SJSA1 (cell line): ENCODE measurements around the gene MRPL14. TPM values are rescaled to one million over a fixed set of nuclear protein-coding genes. Genes with fewer than 3 reads are reported as not detected.

ENCODE experiments used
- DNase-seq, 2 experiments: peaks; one replicate each; pipeline ENCODE4 v3.0.0-alpha.2; 2015 to 2020; ENCODE audit warnings: low spot score in 2 of 2, low read depth in 1 of 2
- H3K27ac ChIP-seq: fragments of 250-450 bp; sonication (Bioruptor Pico); 2 replicates; pipeline ENCODE4 v1.5.1; 2020; ENCODE audit warnings: mild to moderate bottlenecking, moderate library complexity
- H3K27me3 ChIP-seq: fragments of 250-450 bp; sonication (Bioruptor Pico); replicated peaks from 2 replicates; pipeline ENCODE4 v1.5.1; 2020; ENCODE audit warnings: mild to moderate bottlenecking, moderate library complexity
- H3K36me3 ChIP-seq: fragments of 250-450 bp; sonication (Bioruptor Pico); 2 replicates; pipeline ENCODE4 v1.5.1; 2020; ENCODE audit warnings: mild to moderate bottlenecking
- H3K4me1 ChIP-seq: fragments of 250-450 bp; sonication (Bioruptor Pico); replicated peaks from 2 replicates; pipeline ENCODE4 v1.6.1; 2021; ENCODE audit warnings: mild to moderate bottlenecking
- H3K4me3 ChIP-seq: fragments of 250-450 bp; sonication (Bioruptor Pico); 2 replicates; pipeline ENCODE4 v1.5.1; 2020; ENCODE audit warnings: mild to moderate bottlenecking
- H3K9me3 ChIP-seq: fragments of 250-450 bp; sonication (Bioruptor Pico); replicated peaks from 2 replicates; pipeline ENCODE4 v1.5.1; 2020; ENCODE audit warnings: mild to moderate bottlenecking
- total RNA-seq: library from RNA; depleted of rRNA; stranded (reverse); fragments of >200 nt; shearing (Covaris generic); gene quantifications from 2 replicates; pipeline ENCODE4 v1.2.3, GENCODE V29; 2014

Gene MRPL14
- total RNA-seq, 1 experiment from 2014 or later = 67.0 TPM

- no peak within 1 kb of the TSS for H3K4me3 ChIP-seq
- H3K27me3 ChIP-seq = no peaks in the 10 kb centered on the region
- no peak for DNase-seq
- H3K27ac ChIP-seq = no peak within 1 kb of the TSS
- no peaks in the 10 kb centered on the region for H3K9me3 ChIP-seq
- no peaks in the 10 kb centered on the region for H3K36me3 ChIP-seq
- H3K4me1 ChIP-seq = peaks cover 27% of the 10 kb centered on the region
Measured at GRCh38 chr6:44158770-44159228, 31.5 kb upstream of the MRPL14 start, which contains the start of gene CAPN11. Gene CAPN11 (plus strand): TSS chr6:44158820. CDS start chr6:44158849, 29 bp downstream.

GRCh38 chr6:44157152-44157521, 29.9 kb upstream of the MRPL14 start:
- Histone ChIP-seq H3K36me3 (no peaks in the 10 kb centered on the region), H3K4me1 (peaks cover 10% of the 10 kb centered on the region), H3K4me3 (no peak overlapping the region)

DNA sequence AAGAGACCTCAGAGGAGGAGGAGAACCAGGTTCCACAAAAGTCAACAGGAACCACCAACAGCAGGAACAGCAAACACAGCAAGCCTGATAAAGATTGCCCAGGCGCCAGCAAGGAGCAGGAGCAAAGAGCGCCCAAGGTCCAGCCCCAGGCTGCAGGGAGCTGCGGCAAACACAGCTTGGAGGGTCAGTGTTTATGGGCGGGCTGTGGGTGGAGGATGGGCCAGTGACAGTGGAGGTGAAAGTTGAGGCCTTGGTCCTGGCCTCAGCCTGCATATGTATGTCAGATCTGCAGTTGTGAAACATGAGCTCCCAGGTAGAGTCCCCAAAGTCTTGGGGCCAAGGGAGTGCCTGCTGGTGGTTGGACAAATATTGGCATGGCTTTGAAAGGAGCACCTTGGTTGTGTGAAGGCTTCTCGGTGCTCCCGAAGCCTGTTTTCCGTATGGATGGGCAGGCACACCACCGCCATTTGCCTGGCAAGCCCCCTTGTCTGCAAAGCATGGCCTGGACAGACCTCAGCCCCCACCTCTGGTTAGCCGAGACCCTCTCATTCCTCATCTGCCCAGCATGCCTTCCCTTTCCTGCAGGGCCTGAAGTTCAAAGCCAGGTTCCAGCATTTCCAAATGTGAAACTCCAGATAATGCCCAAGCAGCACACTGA, 29.4 kb upstream of the MRPL14 start:
- DNase-seq = no peak
- H3K27ac ChIP-seq = no peak overlapping the region
- no peak overlapping the region for H3K4me3 ChIP-seq
- no peaks in the 10 kb centered on the region for H3K36me3 ChIP-seq
- peaks cover 9% of the 10 kb centered on the region for H3K4me1 ChIP-seq
- H3K27me3 ChIP-seq = no peaks in the 10 kb centered on the region
- no peaks in the 10 kb centered on the region for H3K9me3 ChIP-seq

More at GRCh38 chr6:44157152-44157521, 29.9 kb upstream of the MRPL14 start:
- no peaks in the 10 kb centered on the region for H3K9me3 ChIP-seq
- no peak overlapping the region for H3K27ac ChIP-seq
- no peaks in the 10 kb centered on the region for H3K27me3 ChIP-seq
- DNase-seq = no peak

DNA sequence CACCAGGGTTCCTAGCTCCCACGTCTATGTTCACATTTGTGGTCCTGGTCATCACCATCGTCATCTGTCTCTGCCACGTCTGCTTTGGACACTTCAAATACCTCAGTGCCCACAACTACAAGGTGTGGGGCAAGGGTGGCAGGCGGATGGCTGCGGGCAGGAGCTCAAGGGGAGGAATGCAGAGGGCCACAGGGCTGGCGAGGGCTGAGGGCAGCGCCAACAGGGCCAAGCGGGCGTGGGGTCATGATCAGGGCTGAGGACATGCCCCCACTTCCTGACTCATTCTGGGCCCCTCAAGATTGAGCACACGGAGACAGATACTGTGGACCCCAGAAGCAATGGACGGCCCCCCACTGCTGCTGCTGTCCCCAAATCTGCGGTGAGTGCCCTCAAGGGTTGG, 26.8 kb upstream of the MRPL14 start:
- Histone ChIP-seq H3K4me3 (no peak overlapping the region), H3K36me3 (0 out of 2 replicates have a peak, but pooled peaks cover 4% of the 10 kb centered on the region), H3K27me3 (no peaks in the 10 kb centered on the region), H3K4me1 (peaks cover 6% of the 10 kb centered on the region), H3K27ac (no peak overlapping the region), H3K9me3 (no peaks in the 10 kb centered on the region)
- DNase-seq = no peak

GRCh38 chr6:44152533-44152932, 25.3 kb upstream of the MRPL14 start:
- Histone ChIP-seq H3K4me3 (no peak overlapping the region), H3K36me3 (0 out of 2 replicates have a peak, but pooled peaks cover 4% of the 10 kb centered on the region), H3K4me1 (peaks cover 6% of the 10 kb centered on the region), H3K9me3 (no peaks in the 10 kb centered on the region), H3K27ac (no peak overlapping the region), H3K27me3 (no peaks in the 10 kb centered on the region)
- DNase-seq = no peak

- no peak for DNase-seq
- peaks cover 6% of the 10 kb centered on the region for H3K4me1 ChIP-seq
- H3K9me3 ChIP-seq = no peaks in the 10 kb centered on the region
- no peak overlapping the region for H3K4me3 ChIP-seq
- H3K36me3 ChIP-seq = peaks cover 6% of the 10 kb centered on the region; the same call in 1 of the 2 replicates
- H3K27me3 ChIP-seq = no peaks in the 10 kb centered on the region
- H3K27ac ChIP-seq = no peak overlapping the region
Measured at GRCh38 chr6:44152109-44152461, 24.8 kb upstream of the MRPL14 start.

- no peaks in the 10 kb centered on the region for H3K9me3 ChIP-seq
- no peak overlapping the region for H3K27ac ChIP-seq
- H3K4me3 ChIP-seq = no peak overlapping the region
- DNase-seq = peak; percentile 58 to 75
- H3K27me3 ChIP-seq = no peaks in the 10 kb centered on the region
- peaks cover 6% of the 10 kb centered on the region for H3K4me1 ChIP-seq
- H3K36me3 ChIP-seq = peaks cover 7% of the 10 kb centered on the region; the same call in 1 of the 2 replicates
Measured at GRCh38 chr6:44151348-44152108, 24.3 kb upstream of the MRPL14 start.

- Histone ChIP-seq H3K27ac (no peak overlapping the region), H3K4me3 (no peak overlapping the region), H3K27me3 (no peaks in the 10 kb centered on the region), H3K4me1 (peaks cover 6% of the 10 kb centered on the region), H3K9me3 (no peaks in the 10 kb centered on the region), H3K36me3 (peaks cover 7% of the 10 kb centered on the region; the same call in 1 of the 2 replicates)
- no peak for DNase-seq
Measured at GRCh38 chr6:44150317-44150917, 23.2 kb upstream of the MRPL14 start.

DNA sequence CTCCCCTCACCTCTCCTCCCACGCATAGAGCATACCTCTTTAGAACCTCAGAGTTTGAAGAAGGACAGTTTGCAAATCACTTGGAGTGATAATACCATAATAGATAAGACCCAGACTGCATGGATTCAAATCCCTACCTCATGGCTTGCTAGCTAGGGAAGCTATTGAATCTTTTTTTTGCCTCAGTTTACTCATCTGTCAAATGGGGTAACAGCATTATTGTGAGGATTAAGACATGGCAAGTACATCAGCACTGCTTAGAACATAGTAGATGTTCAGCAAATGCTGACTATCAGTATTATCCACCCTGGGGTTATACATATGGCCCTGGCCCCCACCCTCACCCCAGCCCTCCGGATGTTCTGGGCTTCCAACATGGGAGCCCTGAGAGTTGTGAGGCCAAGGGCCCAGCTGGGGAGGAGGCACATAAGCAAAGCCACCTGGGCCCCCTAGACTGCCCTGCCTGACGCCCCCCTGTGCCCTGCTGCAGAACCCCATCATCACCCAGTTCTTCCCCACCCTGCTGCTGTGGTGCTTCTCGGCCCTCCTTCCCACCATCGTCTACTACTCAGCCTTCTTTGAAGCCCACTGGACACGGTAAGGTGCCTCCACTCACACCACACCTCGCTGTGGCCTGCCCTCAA, 22.2 kb upstream of the MRPL14 start:
- peaks cover 6% of the 10 kb centered on the region for H3K4me1 ChIP-seq
- H3K27ac ChIP-seq = no peak overlapping the region
- H3K9me3 ChIP-seq = no peaks in the 10 kb centered on the region
- H3K4me3 ChIP-seq = no peak overlapping the region
- peaks cover 7% of the 10 kb centered on the region; the same call in 1 of the 2 replicates for H3K36me3 ChIP-seq
- H3K27me3 ChIP-seq = no peaks in the 10 kb centered on the region
- DNase-seq = no peak

DNA sequence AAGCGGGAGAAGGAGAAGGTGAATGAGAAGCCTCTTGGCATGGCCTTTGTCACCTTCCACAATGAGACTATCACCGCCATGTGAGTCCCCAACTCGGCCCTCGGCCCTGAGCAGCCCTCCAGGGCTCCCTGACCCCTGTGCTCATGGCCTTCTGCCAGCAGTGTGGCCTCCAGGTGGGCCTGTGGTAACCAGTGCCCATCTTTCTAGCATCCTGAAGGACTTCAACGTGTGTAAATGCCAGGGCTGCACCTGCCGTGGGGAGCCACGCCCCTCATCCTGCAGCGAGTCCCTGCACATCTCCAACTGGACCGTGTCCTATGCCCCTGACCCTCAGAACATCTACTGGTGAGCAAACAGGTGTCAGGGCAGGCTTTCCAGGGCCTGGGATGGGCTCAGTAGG, 21.1 kb upstream of the MRPL14 start:
- no peaks in the 10 kb centered on the region for H3K27me3 ChIP-seq
- H3K4me1 ChIP-seq = peaks cover 6% of the 10 kb centered on the region
- no peak overlapping the region for H3K27ac ChIP-seq
- H3K36me3 ChIP-seq = peaks cover 7% of the 10 kb centered on the region; the same call in 1 of the 2 replicates
- no peak overlapping the region for H3K4me3 ChIP-seq
- no peaks in the 10 kb centered on the region for H3K9me3 ChIP-seq
- DNase-seq = no peak

DNA sequence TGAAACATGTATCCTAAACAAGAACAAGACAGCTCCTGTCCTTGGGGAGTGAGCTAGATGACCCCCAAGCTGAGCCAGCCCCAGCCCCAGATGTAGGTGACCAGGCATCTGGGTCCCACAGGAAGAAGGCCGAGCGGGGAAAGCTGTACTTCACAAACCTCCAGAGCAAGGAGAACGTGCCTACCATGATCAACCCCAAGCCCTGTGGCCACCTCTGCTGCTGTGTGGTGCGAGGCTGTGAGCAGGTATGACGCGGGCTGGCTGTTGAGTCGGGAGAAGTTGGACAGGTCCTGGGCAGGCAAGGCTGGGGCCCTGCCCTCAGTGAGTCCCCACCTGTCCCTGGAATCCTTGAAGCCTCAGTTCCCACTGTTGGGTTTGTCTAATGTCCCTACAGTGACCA, 20.0 kb upstream of the MRPL14 start:
- H3K27me3 ChIP-seq = no peaks in the 10 kb centered on the region
- H3K4me1 ChIP-seq = peaks cover 6% of the 10 kb centered on the region
- no peak overlapping the region for H3K27ac ChIP-seq
- no peak overlapping the region for H3K4me3 ChIP-seq
- H3K9me3 ChIP-seq = no peaks in the 10 kb centered on the region
- peaks cover 7% of the 10 kb centered on the region; the same call in 1 of the 2 replicates for H3K36me3 ChIP-seq
- DNase-seq = no peak

DNA sequence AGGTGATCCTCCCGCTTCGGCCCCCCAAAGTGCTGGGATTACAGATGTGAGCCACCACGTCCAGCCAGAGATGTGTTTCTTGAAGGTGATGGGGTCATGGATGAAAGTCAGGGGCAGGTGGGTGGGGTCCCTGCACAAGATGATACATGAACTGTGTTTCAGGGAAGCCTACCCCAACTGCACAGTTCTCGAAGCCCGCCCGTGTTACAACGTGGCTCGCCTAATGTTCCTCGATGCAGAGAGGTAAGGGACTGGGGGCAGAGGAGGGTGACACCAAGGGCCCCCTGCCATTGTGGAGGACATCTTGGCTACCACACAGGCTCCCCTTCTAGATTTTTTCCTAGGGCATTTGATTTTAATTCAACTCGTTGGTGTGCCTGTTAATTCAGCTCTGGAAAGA, 19.4 kb upstream of the MRPL14 start:
- Histone ChIP-seq H3K4me1 (peaks cover 2% of the 10 kb centered on the region), H3K27me3 (no peaks in the 10 kb centered on the region), H3K4me3 (no peak overlapping the region), H3K27ac (no peak overlapping the region), H3K36me3 (peaks cover 7% of the 10 kb centered on the region; the same call in 1 of the 2 replicates), H3K9me3 (no peaks in the 10 kb centered on the region)
- DNase-seq = no peak

DNA sequence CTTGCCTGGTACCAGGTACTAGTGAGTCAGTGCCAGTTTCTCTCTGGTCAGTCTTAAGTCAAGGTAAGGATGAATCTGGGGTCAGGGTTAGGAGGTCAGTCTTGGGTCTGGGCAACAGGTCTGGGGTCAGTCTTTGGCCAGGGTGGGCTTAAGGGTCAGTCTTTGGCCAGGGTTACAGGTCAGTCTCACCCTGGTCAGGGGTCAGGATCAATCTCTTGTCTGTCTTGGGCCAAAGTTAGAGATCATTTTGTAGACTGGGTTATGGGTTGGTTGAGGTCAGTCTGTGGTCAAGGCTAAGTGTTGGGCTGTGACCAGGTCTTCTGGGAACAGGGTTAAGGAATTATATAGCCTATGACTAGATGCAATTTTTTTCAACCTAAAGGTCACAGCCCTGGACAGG, 18.6 kb upstream of the MRPL14 start:
- no peak overlapping the region for H3K4me3 ChIP-seq
- H3K9me3 ChIP-seq = no peaks in the 10 kb centered on the region
- no peak for DNase-seq
- peaks cover 7% of the 10 kb centered on the region; the same call in 1 of the 2 replicates for H3K36me3 ChIP-seq
- H3K4me1 ChIP-seq = no peaks in the 10 kb centered on the region
- no peak overlapping the region for H3K27ac ChIP-seq
- no peaks in the 10 kb centered on the region for H3K27me3 ChIP-seq
